Spleen (tissue), 11 donors: Measurements from ENCODE around the gene HNF1A. TPM values are rescaled to one million over a fixed set of nuclear protein-coding genes. Genes with fewer than 3 reads are reported as not detected.
A peak's percentile ranks its signal among the peaks of the same experiment; 100 is the strongest.

Source experiments
- DNase-seq: peaks from one replicate; pipeline ENCODE4 v3.0.0-alpha.2; 2020
- H3K27ac ChIP-seq, 8 donors: fragments of 200-600 bp; sonication (generic) in 7 of 8; 1 replicate in 4 of 8; 2 replicates in 4 of 8; pipeline versions ENCODE4 v1.5.0 to v1.8.0; 2016 to 2021; ENCODE audit warnings: inconsistent platforms in 4 of 8, mild to moderate bottlenecking in 4 of 8, moderate library complexity in 1 of 8
- H3K27me3 ChIP-seq, 7 donors: fragments of 200-600 bp; sonication (generic) in 6 of 7; replicated peaks in 1 of 7; 1 replicate in 4 of 7; 2 replicates in 3 of 7; pipeline versions ENCODE4 v1.5.0 to v1.8.0; 2016 to 2021; ENCODE audit warnings: inconsistent platforms in 3 of 7, mild to moderate bottlenecking in 1 of 7
- H3K36me3 ChIP-seq, 6 donors: fragments of 200-600 bp; sonication (generic) in 5 of 6; 1 replicate in 4 of 6; 2 replicates in 2 of 6; pipeline versions ENCODE4 v1.5.0 to v1.8.0; 2016 to 2021; ENCODE audit warnings: inconsistent platforms in 2 of 6
- H3K4me1 ChIP-seq, 6 donors: fragments of 200-600 bp; sonication (generic) in 5 of 6; 1 replicate in 3 of 6; 2 replicates in 3 of 6; pipeline versions ENCODE4 v1.5.0 to v1.8.0; 2016 to 2021; ENCODE audit warnings: inconsistent platforms in 3 of 6
- H3K4me3 ChIP-seq, 8 donors: fragments of 200-600 bp; sonication (generic) in 7 of 8; 1 replicate in 4 of 8; 2 replicates in 4 of 8; pipeline versions ENCODE4 v1.5.0 to v1.8.0; 2016 to 2021; ENCODE audit warnings: inconsistent platforms in 4 of 8, mild to moderate bottlenecking in 4 of 8, moderate library complexity in 2 of 8
- H3K9me3 ChIP-seq, 8 donors: fragments of 200-600 bp; sonication (generic) in 7 of 8; 1 replicate in 4 of 8; 2 replicates in 4 of 8; pipeline versions ENCODE4 v1.5.0 to v1.8.0; 2016 to 2021; ENCODE audit warnings: inconsistent platforms in 4 of 8
- CTCF ChIP-seq, 11 experiments: fragments of 200-600 bp in 7 of 11; fragments of 450-650 bp in 4 of 11; sonication (generic) in 4 of 11; IDR thresholded peaks in 8 of 11; conservative IDR thresholded peaks in 3 of 11; 1 replicate in 7 of 11; 2 replicates in 4 of 11; pipeline versions ENCODE4 v1.4.0 to v1.8.0; 2016 to 2021; ENCODE audit warnings: antibody characterized with exemption in 11 of 11, inconsistent platforms in 4 of 11, mild to moderate bottlenecking in 1 of 11
- POLR2A ChIP-seq, 3 donors: fragments of 450-650 bp; IDR thresholded peaks; one replicate each; pipeline ENCODE4 v1.5.1; 2017; ENCODE audit warnings: antibody characterized with exemption in 3 of 3, mild to moderate bottlenecking in 1 of 3
- POLR2AphosphoS5 ChIP-seq, 3 donors: sonication (generic); formaldehyde crosslinking; IDR thresholded peaks; one replicate each; pipeline ENCODE4 v1.5.1; 2017; ENCODE audit warnings: antibody characterized with exemption in 3 of 3
- WGBS, 5 donors: extraction: QIAGEN DNeasy Blood & Tissue Kit in 3 of 5; methylation state at CpG; one replicate each; pipeline versions ENCODE4 v1.1.5 to v1.1.7; 2013 to 2018; 5-methylcytosine and 5-hydroxymethylcytosine counted together
- intact Hi-C: fragments of 100-400 bp; cut with DNase I; formaldehyde crosslinking; loops from one replicate; pipeline ENCODE4 v1.15.0; 2023; ENCODE audit warnings: low total_unique reads
- polyA plus RNA-seq, 3 donors: library from polyadenylated mRNA; stranded (reverse); fragments of 200-250 nt; gene quantifications; one replicate each; pipeline ENCODE4 v1.2.1, GENCODE V29; 2013
- total RNA-seq, 7 donors: library from RNA; depleted of rRNA in 3 of 7; stranded (reverse); fragments of >200 nt in 3 of 7; fragmentation: NEBNext Ultra II Directional in 4 of 7; extraction: Animal tissue kit (Norgen Biotek cat#: 25700) in 4 of 7; gene quantifications; one replicate each; pipeline versions ENCODE4 v1.1.0 to v1.2.1, GENCODE V29; 2016 to 2021
- donor health status: healthy with polysubstance abuse.
- donor health status: DM: no; HTN: no; CAD: no; lungs with moderate emphysema.
- donor health status: DM: no; HTN: no; CAD: no.
- donor health status: Bipolar disorder and iron deficiency.
- donor health status: healthy.
- donor health status: DM: no; HTN: no; CAD: no.
- donor health status: DM: yes; HTN: yes; CAD: no.

HNF1A gene
- total and polyA plus RNA-seq, 10 donors: not detected

GRCh38 chr12:121005346-121005815 is 27.0 kb downstream of the HNF1A start:
- H3K4me3 ChIP-seq: no peak overlapping the region
- TF ChIP-seq POLR2A (IDR thresholded peaks at IDR 0.05) (no peak), CTCF (IDR thresholded peaks at IDR 0.05 in 8 of 11, conservative IDR thresholded peaks at IDR 0.05 in 3 of 11) (peak in 10 of 11 experiments; percentile 30 to 75 (median 64)), POLR2AphosphoS5 (IDR thresholded peaks at IDR 0.05) (peak; percentile 52 to 73 (median 57))
- H3K9me3 ChIP-seq: no peaks in the 10 kb centered on the region
- peaks cover 2 to 98% (median 78%) of the 10 kb centered on the region in 6 donors for H3K36me3 ChIP-seq
- intact Hi-C loops: no loop called here
- no peaks in the 10 kb centered on the region for H3K4me1 ChIP-seq
- WGBS, 5 donors: 47 to 69% (median 60%) methylated on average over 8 to 9 of the region's 9 CpGs
- no peak overlapping the region for H3K27ac ChIP-seq
- H3K27me3 ChIP-seq: no peaks in the 10 kb centered on the region
- peak; percentile 81 for DNase-seq

- H3K4me3 ChIP-seq: no peak overlapping the region
- 96 to 99% (median 96%) methylated on average over 8 of the region's 8 CpGs for WGBS, 5 donors
- H3K36me3 ChIP-seq: peaks cover 2 to 98% (median 79%) of the 10 kb centered on the region in 6 donors
- H3K4me1 ChIP-seq: no peaks in the 10 kb centered on the region
- no peak for DNase-seq
- no peaks in the 10 kb centered on the region for H3K27me3 ChIP-seq
- TF ChIP-seq POLR2AphosphoS5 (IDR thresholded peaks at IDR 0.05) (no peak), CTCF (IDR thresholded peaks at IDR 0.05 in 8 of 11, conservative IDR thresholded peaks at IDR 0.05 in 3 of 11) (no peak), POLR2A (IDR thresholded peaks at IDR 0.05) (no peak)
- intact Hi-C loops: no loop called here
- H3K27ac ChIP-seq: no peak overlapping the region
- no peaks in the 10 kb centered on the region for H3K9me3 ChIP-seq
Measured at GRCh38 chr12:121008347-121009098, 30.2 kb downstream of the HNF1A start.

DNA sequence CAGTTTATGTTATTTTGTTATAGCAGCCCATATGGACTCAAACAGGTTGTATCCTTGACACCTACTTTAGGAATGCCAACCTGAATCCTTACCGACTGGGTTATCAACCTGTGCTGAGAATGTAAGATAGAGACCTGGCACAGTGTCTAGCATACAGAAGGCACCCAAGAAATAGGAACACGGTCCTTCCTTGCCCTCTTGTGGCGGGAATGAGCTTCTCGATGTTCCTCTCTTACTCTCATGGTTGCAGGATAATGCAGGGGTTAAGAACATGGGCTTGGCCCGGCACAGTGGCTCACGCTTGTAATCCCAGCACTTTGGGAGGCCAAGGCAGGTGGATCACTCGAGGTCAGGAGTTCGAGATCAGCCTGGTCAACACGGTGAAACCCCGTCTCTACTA is 31.4 kb downstream of the HNF1A start:
- peaks cover 0 to 2% (median 0%) of the 10 kb centered on the region in 6 donors for H3K4me1 ChIP-seq
- intact Hi-C loops: no loop called here
- H3K27ac ChIP-seq: no peak overlapping the region
- H3K4me3 ChIP-seq: no peak overlapping the region
- peaks cover 0 to 88% (median 67%) of the 10 kb centered on the region in 6 donors for H3K36me3 ChIP-seq
- H3K9me3 ChIP-seq: no peaks in the 10 kb centered on the region
- WGBS, 5 donors: 82 to 90% (median 85%) methylated on average over 10 of the region's 10 CpGs
- no peaks in the 10 kb centered on the region for H3K27me3 ChIP-seq
- no peak for DNase-seq
- TF ChIP-seq POLR2AphosphoS5 (IDR thresholded peaks at IDR 0.05) (no peak), POLR2A (IDR thresholded peaks at IDR 0.05) (no peak), CTCF (IDR thresholded peaks at IDR 0.05 in 8 of 11, conservative IDR thresholded peaks at IDR 0.05 in 3 of 11) (no peak)

- Histone ChIP-seq H3K4me3 (no peak overlapping the region), H3K27ac (no peak overlapping the region), H3K4me1 (peaks cover 7 to 13% (median 9%) of the 10 kb centered on the region in 6 donors), H3K9me3 (no peaks in the 10 kb centered on the region), H3K36me3 (peaks cover 0 to 77% (median 62%) of the 10 kb centered on the region in 6 donors), H3K27me3 (no peaks in the 10 kb centered on the region)
- 85 to 95% (median 90%) methylated on average over 8 of the region's 8 CpGs for WGBS, 5 donors
- intact Hi-C loops: no loop called here
- no peak for DNase-seq
- TF ChIP-seq POLR2A (IDR thresholded peaks at IDR 0.05) (no peak), POLR2AphosphoS5 (IDR thresholded peaks at IDR 0.05) (no peak), CTCF (IDR thresholded peaks at IDR 0.05 in 8 of 11, conservative IDR thresholded peaks at IDR 0.05 in 3 of 11) (no peak)
Measured at GRCh38 chr12:121010860-121011259, 32.5 kb downstream of the HNF1A start.
